Measurements from ENCODE around the gene NSD2.

The NSD2 gene

DNA sequence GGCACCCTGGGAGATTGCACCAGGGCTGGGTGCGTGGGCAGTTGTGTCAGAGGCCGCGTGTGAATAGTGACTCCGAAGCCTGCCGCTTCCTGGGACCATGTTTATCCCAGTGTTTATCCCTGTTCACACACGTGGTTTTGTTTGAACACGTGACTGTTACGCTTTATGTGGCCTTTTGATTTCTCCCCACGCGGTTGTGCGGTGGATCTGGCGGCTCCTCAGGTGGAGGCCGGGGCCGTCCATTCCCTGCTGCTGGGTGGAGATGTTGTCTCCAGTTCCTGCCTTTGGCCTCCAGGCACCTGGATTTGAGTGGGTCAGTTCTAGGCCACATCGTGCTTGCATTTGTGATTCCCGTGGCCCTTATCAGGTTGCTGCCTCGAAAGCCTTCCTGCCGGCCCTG, 102.5 kb downstream of the NSD2 start:
- no peak for DNase-seq

DNA sequence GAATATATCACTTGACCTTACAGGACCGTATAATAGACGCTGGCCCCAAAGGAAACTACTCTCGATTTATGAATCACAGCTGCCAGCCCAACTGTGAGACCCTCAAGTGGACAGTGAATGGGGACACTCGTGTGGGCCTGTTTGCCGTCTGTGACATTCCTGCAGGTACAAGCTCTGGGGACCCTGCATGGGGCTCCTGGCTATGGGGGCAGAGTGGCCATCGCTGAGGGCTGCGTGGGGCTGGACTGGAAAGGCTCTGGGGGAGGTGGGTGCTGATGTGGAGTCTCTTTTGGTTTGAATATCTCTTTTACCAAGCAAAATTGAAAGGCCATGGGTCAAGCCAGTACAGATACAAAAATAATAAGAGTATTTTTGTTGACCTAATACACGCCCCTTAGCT, 103.6 kb downstream of the NSD2 start:
- no peak for DNase-seq

DNA sequence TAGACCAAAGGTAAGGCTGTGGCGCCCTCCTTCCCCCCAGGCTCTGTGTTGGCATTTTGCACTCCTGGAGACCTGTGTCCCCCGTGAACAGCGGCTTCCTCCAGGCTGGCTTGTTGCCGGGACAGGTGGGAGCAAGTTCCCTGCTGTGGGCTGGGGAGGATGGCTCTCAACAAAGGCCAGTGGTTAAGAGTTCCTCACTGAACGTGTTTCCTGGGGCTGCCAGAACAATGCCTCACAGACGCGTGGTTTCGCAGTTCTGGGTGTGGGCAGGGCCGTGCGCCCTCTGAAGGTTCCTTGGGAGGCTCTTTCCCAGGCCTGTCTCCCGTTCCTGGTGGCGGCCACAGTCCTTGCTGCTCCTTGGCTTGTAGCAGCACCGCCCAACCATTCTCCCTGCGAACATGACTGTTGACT, 104.2 kb downstream of the NSD2 start:
- DNase-seq, result no peak

DNA sequence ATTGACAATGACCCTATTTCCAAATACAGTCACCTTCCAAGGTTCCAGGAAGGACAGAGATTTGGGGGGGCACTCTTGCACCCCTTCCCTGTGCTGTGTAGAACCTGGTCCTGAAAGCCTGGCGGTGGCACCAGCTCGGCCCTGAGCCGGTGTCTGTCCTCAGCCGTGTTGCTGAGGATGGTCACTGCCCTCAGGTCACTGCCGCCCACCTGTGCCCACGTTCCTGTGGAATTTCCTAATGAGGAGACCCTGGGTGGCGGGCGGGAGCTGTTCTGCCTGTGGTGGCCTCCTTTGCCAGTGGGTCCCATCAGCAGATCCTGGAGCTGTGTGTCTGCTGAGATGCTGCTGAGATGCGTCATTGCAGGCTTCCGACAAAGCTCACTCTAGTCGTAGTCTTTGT, 104.7 kb downstream of the NSD2 start:
- no peak for DNase-seq

DNA sequence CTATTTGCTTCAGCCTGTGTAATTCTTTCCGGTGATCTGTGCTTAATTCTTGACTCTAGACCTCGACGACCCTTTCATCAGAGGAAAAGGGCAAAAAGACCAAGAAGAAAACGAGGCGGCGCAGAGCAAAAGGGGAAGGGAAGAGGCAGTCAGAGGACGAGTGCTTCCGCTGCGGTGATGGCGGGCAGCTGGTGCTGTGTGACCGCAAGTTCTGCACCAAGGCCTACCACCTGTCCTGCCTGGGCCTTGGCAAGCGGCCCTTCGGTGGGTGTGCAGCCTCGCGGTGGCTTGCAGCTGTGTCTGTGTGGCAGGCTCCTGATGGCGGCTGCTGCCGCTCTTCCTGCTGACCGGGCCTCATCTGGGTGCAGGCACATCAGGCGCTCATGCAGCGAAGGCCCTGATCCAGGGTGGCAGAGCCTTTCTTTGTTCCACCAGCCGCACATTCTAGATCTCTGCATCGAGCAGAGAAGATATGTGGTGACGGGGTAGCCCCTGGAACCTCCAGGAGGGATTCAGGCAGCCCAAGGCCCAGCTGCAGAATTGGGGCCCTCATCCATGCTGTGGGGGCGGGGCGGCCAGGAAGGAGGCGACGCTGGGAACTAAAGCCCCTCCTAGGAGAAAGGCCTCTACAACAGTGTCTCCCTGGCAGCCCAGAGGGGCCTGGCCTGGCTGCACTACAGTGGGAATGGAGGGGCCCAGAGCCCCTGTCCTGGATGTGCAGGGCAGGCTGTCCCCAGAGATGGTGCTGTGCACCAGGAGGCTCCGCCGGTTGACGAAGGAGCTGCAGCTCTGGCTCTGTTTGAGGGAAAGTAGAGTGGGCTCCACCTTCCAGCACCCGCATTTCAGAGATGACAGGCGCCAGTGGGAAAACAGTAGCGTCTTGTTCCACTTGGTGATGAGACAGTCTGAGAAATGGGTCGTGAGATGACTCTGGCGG, 105.5 kb downstream of the NSD2 start:
- no peak for DNase-seq

DNA sequence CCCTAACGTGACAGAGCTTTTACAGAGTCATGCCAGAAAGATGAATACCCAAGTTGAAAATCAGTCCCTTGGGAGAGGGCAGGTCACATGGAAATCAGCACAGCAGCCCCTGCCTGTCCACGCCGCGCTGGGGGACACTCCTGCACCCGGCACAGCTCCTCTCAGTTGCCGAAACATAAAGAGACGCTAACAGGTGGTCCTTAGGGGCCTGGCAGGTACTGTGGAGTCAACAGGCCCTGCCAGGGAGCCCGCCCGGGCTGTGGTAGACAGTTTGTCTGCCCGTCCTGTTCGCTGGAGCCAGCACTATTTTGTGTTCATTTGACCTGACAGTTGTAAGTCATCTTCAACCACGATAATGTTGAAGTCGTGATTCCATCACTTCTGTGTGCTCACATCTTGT, 107.0 kb downstream of the NSD2 start:
- no peak for DNase-seq

DNA sequence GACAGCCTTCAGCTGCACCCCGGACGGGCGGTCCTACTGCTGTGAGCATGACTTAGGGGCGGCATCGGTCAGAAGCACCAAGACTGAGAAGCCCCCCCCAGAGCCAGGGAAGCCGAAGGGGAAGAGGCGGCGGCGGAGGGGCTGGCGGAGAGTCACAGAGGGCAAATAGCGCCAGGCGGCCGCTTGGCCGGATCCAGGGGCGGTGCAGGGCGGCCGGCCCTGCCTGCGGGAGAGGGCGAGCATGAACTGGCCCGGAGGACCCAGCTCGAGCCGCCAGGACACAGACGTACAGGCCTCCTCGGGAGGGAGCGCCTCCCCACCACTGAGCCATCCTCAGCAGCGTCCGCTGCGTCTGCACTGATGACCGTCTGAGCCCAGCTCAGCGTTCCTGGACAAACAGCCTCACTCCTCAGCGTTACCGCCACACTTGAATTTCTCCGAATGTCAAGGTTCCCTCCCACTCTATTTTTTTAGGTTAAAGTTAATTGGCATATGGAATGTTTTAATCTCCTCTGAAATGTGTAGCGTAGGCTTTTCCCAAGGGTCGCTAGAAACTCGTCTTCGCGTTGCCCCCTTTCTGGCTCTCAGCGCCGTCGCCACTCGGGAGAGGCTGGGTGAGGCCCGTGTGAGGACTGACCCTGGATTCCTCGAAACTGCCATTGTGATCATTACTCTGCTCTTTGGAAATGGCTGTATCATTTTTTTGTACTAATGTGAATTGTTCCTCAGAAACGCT, 107.7 kb downstream of the NSD2 start:
- no peak for DNase-seq

DNA sequence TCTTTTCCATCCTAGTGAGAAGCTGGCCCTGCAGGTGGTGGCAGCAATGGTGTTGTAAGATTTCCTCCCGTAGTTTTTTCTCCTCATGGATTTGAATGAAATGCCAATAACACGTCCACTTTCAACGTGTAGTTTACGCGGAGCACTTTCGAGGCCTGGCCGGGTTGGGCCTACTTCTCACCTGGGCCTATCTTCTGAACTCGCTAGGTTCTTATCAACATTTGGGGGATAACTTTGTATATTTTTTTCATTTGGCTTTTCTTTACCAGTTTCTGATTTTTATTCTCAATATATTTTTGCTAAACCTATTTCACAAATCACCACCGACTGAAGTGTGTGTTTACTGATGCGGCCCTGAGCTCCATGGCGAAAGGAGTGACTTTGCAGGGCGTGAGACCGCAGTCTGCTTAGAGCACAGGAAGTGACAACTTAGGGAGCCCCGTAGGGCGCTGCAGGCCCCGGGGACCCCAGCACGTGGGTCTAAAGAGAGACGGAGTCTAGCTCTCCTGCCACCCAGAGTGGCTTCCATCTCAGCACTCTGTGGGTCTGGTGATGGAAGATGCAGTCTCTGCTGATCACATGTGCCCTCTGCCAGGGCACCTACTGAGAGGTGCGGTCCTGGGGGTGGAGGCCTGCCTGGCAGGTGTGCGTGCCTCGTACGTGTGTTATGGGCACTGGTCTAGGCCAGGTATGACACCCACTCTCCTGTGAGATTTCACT, 108.4 kb downstream of the NSD2 start:
- no peak for DNase-seq

DNA sequence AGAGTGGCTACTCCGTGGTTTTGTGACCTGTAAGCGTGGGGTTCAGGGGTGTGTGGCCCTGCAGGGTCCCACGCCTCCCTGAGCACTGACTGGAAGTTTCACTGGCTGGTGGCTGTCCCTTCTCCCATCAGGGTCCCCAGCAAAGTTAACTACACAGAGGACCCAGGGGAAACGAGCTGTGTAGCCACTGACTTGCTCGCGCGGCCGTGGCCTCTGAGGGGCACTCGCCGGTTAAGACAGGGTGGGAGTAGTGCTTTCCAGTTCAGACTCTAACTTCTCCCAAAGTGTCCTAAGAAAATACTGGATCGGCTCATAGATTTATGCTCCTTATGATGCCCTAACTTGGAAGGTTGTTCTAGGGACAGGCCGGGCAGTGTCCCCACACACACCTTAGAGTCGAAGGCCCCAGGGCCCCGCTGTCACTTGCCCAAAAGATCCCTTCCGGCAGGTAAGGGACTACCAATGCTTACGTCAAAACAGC, 109.4 kb downstream of the NSD2 start:
- no peak for DNase-seq

DNA sequence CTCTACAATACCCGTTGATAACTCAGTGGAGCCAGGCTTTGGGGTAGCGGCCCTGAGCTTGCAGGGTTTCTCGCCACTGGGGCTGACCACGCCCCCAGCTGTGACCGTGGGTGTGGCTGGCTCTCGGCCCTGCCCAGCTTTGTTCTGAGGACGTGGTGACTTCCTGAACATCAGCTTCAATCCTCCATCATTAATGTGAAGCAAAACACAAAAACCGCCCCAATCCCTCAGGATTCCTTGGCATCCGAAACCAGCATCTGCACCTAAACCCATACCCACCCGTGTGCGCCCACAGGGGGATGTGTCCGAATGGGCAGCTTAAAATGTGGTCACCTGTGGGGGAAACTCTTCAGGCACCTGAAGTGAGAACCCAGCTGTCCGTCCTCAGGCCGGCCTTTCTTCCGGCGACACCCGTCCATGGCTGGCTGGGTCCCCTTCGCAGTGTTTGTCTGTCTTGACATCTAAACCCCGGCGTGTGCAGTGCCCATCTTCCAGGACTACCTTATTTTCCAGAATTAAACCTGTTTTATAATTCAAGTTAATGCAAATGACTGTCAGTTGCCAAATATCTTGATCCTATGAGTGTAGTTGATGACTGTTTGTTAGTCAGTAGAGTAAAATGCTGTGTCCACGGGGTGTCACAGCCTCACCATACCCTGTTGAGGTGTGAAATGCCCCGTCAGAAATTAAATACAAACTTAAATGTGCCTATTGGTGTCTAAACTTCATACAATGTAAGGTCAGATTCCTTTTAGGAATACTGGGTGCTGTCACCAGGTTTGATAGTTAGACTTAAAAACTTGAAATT, 110.3 kb downstream of the NSD2 start:
- DNase-seq, result no peak

DNA sequence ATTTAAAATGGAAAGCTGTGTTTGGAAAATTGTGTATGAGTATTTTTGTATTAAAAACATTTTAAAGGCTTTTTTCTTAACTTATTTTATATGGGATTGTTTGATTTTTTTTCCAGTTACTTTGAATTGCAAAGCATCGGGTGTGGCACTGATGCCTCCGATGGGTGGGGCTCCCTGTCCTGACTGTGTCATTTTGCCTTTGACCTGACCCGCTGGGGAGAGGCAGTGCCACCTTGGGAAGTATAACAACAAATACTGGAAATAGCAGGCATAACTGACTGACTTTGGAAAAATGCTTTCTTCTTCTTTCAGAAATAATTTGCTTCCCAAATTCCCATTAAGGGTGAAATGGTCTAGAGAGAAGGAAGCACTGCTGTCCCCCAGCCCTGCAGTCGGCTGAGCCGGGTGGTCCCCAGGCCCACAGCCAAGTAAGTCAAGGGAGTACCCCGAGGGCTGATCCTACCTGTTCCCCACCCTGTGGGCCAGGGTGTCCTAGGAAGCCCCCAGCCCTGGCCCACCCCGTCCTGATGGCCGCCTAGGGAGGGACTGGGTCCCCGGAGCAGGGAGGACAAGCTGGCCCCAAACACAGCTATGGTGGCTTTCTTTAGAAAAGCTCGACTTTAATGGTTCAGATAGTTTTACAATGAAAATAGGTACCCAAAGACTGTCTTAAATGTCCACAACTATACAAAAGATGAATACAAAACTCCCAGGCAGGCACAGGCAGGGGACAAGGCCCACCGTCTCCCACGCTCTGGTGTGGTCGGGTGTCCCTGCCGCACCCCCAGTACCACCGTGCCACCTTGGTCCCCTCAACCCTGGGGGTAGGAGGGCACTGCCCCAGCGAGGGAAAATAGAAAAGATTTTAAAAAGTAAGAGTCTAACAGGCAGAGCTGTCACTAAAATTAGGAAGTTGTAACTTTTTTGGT, 111.2 kb downstream of the NSD2 start:
- DNase-seq, result no peak

DNA sequence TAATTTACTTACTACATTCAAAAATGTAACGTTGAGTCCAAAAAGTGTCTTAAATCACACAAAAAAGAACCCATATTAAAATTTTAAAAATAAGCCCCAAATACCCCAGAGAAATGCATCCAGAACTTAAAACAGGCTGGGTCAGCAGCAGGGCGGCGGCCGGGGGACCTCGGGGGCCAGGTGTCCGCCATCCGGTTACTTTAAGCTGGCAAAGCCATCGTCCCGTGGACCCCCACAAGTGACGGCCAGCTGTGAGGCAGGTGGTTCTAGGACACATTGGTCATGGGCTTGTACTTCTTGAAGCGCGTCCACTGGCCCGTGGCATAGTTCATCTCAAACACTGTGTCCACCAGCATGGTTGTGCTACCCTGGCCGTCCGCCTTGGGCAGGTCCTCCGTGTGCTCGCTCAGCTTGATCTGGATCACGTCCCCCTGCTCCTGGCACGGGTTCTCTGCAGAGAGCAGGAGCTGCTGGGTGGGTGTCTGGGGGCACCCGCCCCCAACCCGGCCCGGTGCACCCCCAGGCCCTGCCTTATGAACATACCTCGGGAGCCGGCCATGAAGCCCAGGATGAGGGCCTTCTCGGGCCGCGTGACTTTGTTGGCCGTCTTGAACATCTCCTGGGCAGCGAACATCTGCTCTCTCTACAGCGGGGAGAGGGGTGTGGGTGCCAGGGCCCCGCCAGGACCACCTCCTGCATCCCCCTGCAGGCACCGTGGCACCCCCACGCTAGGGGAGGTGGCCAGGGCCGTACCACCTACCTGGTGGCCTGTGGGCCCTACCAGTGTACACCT, 112.1 kb downstream of the NSD2 start:
- DNase-seq, result no peak

DNA sequence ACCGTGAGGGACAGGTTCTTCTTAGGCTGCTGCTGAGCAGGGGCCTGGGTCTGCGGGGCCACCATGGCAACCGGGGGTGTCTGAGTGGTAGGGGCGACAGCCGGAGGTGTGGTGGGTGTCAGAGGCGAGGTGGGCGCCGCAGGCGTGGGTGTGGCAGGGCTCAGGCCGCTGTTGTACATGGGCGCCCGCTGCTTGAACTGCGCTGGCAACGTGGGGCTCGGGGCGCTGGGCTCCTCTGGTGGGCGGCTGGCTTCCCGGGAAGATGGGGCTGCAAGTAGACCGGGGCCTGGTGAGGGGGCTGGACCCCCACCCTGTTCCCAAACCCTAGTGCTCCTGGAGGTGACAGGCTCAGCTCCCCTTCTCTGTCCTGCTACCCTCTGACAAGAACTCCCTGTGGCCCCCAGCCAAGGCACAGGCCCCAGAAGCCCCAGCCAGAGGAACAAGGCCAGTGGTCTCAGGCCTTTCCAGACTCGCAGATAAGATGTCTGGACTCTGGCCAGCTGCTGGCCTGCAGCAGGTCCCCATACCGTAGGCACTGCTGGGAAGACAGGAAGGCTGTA, 112.7 kb downstream of the NSD2 start:
- DNase-seq, result no peak

DNA sequence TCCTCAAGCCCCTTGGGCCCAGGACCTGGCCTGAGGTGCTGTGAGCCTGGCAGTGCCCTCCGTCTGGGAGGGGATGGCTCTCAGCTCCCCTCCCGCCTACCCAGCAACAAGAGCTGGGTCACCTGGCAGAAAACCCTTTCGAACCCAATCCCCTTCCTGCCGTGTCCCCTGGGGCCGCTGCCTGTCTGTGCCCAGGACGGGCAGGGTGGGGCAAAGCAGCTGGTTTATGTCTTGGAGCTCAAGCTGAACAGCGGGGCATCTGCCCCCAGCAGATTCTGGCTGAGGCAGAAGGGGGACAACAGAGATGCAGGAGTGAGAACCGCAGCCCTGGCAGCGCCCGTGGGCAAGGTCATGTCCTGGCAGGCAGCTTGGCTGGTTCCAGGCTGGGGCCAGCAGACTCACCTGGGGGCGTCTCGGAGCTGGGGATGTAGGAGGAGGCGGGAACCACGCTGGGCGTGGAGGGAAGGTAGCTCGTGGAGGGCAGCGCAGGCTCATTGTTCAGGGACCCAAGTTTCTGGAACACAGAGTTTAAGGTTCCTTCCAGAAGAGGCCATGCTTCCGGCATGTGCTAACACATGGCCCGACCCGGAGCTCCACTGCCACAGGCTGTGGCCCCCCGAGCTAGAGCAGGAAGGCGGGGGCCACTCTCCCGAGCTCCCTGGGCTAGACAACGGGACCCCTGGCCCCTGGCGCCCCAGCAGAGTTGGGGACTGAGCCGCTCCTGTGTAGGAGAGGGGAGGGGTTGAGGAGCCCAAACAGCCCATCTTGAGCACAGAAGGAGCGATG, 113.4 kb downstream of the NSD2 start:
- no peak for DNase-seq

DNA sequence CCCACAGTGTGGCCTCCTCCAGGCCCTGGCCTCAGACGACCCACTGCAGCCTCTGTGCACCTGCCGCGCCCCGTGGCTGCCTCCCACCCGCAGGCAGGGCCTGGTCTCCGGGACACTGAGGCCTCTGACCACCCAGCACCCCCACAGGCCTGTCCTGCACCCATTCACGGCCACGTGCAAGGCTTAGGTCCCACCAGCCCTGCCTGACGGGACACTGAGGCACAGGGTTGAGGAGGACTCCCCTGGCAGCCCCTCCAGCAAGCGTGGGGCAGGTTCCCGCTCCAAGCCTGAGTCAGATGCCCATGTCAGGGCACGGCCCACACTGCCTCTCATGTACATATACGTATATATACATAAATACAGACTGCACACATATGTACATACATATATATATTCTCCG, 114.1 kb downstream of the NSD2 start:
- DNase-seq, result no peak

DNA sequence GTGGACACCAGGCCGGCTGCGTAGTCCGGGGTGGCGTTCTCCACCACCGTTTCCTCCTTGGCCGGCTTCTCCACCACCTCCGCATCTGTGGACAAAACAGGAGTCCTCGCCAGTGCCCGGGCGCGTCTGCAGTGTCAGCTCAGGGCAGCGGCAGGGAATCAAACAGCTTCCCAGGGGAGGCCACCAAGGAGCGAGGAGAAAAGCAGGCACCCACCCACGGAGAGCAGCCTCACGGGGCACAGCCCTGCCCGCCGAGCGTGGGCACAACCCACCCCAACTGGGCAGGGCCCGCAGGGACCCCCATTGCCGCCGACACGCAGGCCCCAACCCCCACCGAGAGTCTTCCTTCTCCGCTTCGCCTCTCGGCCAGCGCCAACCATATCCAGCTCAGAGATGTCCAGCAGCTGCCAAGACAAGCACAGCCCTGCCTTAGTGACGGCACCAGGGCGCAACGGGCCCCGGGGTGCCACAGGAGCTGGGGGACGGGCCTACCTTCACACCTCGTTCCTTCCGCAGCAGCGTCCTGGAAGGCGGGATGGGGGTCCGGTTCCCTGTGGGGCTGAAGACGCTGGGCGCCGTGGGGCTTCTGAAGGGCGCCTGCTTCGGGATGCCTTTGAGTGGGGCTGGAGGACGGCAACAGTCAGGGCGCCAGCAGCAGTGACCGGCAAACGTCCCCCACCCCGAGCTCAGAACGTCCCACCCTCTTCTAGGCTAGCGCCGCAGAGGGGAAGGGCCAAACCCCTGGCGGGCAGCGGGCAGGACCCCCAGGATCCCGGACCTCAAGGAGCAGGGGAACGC, 114.8 kb downstream of the NSD2 start:
- no peak for DNase-seq

DNA sequence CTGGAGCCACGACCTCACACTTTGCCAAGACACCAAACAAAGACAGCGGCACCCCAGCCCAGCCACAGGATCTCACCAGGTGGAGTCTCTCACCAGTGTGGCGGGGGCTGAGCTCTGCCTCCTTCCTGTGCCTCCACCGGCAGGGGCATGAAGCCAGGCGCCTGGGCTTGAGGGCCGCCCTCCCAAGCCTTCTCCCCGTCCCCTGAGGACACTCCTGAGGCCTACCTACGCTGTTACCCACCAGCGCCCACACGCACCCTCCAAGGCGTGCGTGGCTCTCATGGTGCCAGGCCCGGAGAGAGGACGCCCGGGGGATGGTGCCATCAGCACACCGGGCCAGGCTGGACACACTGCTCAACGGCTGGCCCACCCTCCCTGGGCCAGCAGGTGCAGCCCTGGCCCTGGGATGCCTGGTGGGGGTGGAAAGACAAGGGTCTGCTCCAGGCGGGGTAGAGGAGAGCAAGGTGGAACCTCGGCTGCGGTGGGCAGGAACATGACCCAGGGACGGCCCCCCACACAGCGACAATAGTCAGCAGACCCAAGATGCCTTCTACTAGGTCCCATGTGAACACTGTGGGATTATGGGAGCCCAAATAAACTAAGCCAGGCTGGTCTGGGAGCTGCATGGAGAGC, 115.5 kb downstream of the NSD2 start:
- DNase-seq, result no peak

DNA sequence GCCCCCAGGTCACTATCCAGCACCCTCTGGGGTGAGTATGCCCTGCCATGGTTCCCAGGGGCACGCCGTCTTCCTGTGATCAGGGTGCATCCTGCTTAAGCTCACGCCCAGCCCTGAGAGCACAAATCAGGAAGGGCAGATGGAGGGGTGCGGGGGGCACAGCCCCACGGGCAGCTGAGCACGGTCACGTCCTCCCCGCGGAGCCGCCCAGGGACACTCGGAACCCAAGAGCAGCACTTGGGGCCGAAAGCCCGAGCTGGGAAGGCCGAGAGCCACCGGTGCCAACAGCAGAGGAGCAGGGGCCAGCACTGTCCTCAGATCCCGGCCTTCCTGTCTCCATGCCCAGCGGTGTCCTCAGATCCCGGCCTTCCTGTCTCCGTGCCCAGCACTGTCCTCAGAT, 116.1 kb downstream of the NSD2 start:
- no peak for DNase-seq

All from hippocampal formation (tissue), 2 donors.